GM21390 (cell line): ENCODE measurements around the gene IQCM.

Experiments
- ATAC-seq: cut with Tn5 transposase; IDR thresholded peaks from one replicate; pipeline ENCODE4 v1.9.1; 2021; ENCODE audit not compliant: unreplicated experiment

The IQCM gene

DNA sequence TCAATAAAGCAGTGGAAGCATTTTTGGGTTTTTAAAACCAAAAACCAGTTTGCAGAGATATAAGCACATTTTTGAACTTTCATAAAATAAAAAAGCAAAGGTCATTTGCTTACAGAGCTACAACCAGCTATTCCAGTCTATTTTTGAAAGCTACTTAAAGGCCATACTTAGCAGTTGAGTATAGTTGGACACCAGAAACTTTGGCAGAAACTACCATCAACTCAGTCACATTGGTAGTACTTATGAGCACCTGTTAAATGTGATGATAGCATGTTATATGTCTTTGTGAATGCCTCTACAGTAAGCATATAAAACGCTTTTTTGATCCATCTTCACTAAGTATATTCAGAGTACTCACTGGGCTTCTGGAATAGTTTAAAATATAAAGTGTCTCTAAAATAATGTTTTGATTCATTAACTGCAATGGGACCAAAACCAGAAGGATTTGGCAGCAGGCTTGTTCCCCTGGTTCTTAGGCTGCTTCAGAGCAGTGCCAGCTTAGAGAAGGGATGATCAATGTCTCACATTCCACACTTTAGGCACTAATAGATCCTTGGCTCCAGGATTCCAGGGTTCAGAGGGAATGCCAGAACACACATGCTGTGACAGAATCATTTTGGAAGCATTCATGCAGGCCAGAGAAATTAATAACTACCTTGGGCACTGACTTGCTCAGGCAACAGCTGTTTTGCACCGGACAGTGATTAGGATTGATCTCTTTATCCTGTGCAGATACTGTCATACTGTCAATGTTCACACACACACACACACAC is 103.9 kb downstream of the IQCM start:
- ATAC-seq: no peak

DNA sequence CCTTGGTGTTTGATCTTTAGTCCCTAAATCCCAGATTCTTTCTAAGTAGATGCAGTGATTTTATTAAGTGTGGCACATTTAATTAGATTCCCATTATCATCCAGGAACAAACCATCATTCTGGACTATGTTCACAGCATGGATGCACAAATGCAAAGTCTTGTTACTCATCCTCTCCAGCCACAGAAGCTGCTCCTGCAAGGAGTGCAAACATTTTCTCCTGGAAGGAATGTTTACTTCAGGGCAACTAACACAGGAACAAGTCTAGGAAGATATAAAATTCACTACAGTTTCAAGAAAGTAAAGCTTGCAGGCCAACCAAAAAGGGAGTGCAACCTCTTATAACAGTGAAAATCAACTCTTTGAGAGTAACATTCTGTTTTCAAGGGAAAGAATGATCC is 106.0 kb downstream of the IQCM start:
- ATAC-seq: no peak

- no peak for ATAC-seq
These were observed 107.0 kb downstream of the IQCM start for GRCh38 chr4:149708513-149709130.

DNA sequence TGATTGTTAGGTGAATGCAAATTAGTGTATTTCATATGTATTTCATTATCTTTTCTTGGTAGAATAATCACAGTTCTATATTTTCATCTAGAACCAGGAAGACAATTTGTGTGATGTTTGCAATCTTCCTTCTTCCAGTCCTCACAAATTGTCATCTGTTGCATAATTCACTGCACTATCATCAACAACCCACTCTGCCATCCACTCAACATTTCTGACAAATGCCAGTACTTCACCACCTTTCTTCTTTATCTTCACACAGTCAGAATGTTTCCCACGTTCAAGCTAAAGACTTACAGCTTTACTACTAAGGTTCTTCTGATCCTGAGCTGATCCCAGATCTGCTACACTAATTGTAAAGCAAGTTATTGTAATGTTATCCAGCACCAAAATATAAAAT is 107.8 kb downstream of the IQCM start:
- no peak for ATAC-seq

- no peak for ATAC-seq
These were observed 108.7 kb downstream of the IQCM start for GRCh38 chr4:149706942-149707341.

DNA sequence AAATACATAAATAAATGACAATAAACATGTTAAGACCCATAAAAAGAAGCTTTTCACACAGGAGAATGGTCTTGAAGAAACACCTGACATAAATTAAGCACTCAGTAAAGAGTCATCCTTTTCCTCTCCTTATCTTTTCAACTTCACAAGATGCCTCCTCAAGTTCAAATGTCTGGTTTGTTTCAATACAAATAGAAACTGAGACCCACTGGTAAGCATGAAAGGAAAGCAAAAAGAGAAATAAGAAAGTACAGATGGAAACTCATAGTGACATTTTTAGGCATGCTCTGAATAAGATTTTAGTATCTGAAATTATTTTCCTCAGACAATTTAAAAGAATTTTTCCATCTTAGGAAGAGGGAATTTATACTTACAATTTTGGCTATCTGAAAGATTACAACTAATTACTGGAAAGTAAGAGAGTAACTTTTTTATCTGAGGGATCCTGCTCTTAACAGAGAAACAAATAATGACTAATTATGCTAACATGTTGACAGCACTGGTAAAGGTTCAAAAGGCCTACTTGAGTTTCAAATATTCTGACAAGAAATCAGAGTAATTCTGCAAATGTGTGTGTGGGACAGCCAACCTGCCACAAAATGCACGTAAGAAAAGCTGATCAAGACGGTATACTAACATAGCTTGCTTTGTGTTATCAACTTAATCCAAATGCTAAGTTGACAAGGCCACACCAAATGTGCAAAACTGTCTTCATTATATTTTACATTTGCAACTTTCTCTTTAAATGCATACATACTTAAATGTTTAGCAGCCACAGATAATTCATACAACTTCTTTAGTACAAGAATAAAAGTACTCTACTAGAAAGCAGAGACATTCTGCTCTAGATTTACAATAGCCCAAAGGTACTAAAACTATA is 113.0 kb downstream of the IQCM start:
- ATAC-seq: peak; percentile 79

DNA sequence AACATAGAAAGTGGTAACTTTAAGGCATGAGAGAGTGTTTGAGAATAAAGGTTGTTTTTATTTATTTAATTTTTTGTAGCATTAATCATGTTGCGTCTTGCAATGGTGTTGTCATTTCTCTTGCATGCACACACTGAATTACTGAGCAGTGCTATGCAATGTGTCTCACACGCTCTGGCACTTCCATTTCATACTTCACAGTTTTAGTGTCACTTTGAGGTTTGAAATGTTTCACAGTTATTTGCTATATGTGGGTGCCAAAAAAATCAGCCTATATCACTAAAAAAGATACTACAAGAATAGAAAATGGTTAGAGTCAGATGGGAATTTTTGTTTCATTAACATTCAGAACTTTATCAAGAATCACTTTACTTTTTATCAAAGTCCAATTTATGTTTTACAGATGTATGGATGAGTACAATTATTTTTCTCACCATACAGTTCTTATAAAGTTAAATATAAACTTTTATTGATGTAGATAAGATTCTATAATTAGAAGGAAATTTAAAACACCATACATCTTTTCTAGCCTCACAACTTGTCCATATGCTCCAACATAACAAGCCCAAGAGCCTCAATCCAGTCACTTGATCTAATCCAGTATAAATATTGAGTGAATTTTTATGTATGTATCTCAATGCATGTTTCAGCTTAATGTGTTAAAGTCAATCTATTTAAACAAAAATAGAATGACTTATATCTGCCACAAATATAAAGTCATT is 114.0 kb downstream of the IQCM start:
- no peak for ATAC-seq

GRCh38 chr4:149700272-149700671 is 115.4 kb downstream of the IQCM start:
- ATAC-seq: no peak

- ATAC-seq: no peak
These were observed 116.0 kb downstream of the IQCM start for GRCh38 chr4:149699642-149700041.

DNA sequence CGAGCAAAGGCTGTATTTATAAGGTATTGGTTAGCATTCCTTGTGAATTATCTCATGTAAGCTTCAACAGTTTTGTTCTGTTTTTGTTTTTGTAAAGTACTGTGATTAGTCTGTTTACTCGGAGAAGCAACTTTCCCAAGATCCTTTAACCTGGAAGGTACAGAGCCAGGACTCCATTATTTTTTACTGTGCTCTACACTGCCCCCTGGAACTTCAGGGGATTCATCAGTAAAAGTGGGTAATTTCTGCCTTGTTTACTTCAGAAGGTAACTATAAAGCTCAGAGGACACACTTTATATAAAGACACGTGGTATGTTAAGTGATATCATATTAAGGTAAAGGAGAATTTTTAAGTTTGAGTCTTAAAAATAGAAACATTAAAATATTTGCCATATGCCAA is 124.9 kb downstream of the IQCM start:
- no peak for ATAC-seq

- no peak for ATAC-seq
These were observed 131.1 kb downstream of the IQCM start for GRCh38 chr4:149684516-149684915.

DNA sequence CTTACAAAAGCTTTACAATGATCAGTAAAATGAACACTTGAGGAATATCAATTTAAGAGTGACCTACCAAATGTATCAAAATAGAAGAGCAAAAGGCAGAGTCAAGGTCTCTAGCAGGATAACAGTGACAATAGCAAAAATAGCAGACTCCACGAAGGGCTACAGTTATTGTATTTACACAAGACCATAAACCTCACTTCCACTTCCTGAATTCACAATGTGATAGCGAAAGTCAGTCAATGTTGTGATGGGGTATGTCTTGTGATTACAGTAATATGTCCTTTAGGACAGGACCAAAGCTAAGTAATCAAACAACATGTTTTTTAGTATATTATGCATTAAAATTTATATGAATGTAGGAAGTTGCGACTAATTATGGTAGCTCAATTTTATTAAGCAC is 139.6 kb downstream of the IQCM start:
- ATAC-seq: peak; percentile 92

GRCh38 chr4:149645790-149646189 is 169.9 kb downstream of the IQCM start:
- no peak for ATAC-seq

DNA sequence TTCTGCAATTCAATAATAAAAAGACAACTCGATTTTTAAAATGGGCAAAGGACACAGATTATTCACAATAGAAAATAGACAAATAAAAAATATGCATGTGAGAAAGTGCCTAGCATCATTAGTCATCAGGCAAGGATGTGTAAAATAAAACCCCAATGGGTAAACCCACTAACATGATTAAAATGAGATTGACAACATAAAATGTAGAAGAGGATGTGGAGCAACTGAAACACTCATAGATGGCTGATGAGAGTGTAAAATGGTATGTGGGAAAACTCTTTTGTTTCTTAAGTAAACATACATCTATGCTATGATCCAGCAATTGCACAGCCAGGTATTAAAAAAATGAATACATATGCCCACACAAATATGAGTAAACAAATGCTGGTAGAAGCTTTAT is 177.6 kb downstream of the IQCM start:
- ATAC-seq: no peak

DNA sequence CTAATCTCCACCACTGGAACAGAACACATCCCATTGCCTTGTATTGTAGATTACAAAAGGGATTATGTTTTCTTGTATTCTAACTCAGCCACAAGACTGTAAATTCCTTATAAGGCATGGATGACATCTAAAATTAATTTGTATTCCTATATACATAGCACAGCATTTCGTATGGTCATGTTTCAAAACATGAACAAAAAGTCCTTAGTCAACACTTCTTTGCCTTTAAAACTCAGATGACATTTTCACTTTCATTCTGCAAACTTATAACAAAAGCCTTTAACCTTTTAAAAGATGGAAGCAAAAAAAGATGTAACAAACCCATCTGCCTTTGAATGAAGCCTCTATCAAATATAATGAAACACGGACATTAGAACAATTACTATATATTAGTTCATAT is 181.3 kb downstream of the IQCM start:
- no peak for ATAC-seq

DNA sequence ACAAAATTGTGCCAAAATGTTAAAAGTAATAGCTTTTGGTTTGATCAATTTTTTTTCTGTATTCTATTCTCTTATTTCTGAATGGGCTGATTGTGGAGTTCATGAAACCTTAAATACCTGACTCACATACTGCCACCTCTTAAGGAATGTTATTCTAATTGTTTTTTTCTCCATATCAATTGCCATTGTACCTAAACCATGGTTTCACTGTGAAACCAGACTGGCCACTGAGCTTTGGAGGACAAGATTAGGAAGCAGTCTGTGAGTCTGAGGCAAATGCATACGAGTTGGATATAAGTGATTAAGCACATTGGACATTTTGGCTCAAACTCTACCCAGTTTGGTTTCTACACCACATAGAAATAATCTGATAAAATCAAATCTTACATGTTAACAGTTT is 184.0 kb downstream of the IQCM start:
- ATAC-seq: no peak

GRCh38 chr4:149630064-149630463 is 185.6 kb downstream of the IQCM start:
- no peak for ATAC-seq

DNA sequence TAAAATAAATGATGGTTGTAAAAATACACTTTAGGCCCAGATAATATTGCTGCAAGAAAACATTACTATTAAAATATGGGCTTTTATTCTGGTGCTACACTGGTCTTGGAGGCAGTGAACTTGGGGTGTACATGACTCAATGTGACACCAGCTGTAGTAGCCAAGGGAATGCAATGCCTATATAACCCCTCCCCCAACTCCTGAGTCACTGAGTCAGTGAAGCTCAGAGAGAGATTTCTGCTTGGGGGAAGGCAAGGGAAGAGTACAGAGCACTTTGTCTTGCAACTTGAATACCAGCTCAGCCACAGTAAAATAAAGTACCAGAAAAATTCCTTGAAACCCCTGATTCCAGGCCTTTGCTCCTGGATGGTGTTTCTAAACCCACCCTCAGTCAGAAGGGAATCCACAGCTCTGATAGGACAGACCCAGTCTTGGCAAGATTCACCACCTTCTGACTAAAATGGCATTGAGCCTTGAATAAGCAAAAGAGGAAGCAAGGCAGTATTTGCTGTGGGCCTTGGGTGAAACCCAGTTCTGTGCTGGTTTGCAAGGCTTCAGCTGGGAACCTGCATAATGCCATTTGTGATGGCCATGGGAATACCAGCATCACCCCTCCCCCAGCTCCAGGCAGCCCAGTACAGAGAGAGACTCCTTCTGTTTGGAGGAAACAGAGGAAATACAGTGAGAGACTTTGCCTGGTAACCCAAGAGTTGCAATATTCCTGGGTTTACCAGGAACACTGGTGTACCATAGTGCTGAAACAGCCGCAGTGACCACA is 209.9 kb downstream of the IQCM start:
- no peak for ATAC-seq

- ATAC-seq: no peak
These were observed 210.8 kb downstream of the IQCM start for GRCh38 chr4:149604827-149605226.

GRCh38 chr4:149595500-149595899 is 220.1 kb downstream of the IQCM start:
- ATAC-seq: no peak
